Measurements from ENCODE around the gene TMC6. TPM values are rescaled to one million over a fixed set of nuclear protein-coding genes. Genes with fewer than 3 reads are reported as not detected.

TMC6 gene
- total and polyA plus RNA-seq, 2 of the 13 experiments (the other 11 are each of a cell fraction or from before 2014, with no cell fraction given), result 48.4 to 99.1 TPM

- TF ChIP-seq KIAA2018 (CRISPR knock-in tag; IDR thresholded peaks at IDR 0.05; ENCODE audit: borderline replicate concordance) (no peak), ZIK1 (CRISPR knock-in tag; IDR thresholded peaks at IDR 0.05; ENCODE audit: borderline replicate concordance, low read depth) (peak; percentile 83; the same call in 1 of the 2 replicates), ZNF281 (CRISPR knock-in tag; IDR thresholded peaks at IDR 0.05; ENCODE audit: borderline replicate concordance) (no peak), MTA1 (CRISPR knock-in tag; IDR thresholded peaks at IDR 0.05; ENCODE audit: borderline replicate concordance) (peak; percentile 98), ZSCAN31 (CRISPR knock-in tag; IDR thresholded peaks at IDR 0.05; ENCODE audit: low read depth) (no peak), SRY (CRISPR knock-in tag; IDR thresholded peaks at IDR 0.05) (no peak; the same call in 1 of the 2 replicates), ZNF256 (CRISPR knock-in tag; conservative IDR thresholded peaks at IDR 0.05) (no peak), SMARCC2 (IDR thresholded peaks at IDR 0.05) (no peak), ZFP36 (IDR thresholded peaks at IDR 0.05; ENCODE audit: borderline replicate concordance, low read depth, low read length, partially characterized antibody) (no peak), CSRNP1 (CRISPR knock-in tag; IDR thresholded peaks at IDR 0.05) (no peak), LBX2 (CRISPR knock-in tag; IDR thresholded peaks at IDR 0.05; ENCODE audit: borderline replicate concordance) (no peak), ZKSCAN5 (CRISPR knock-in tag; IDR thresholded peaks at IDR 0.05) (no peak)
These were observed 11.3 kb downstream of the TMC6 start (continued) for GRCh38 chr17:78117027-78117981.

All from HepG2 (cell line).